Measurements from ENCODE around the gene ENDOD1. TPM values are rescaled to one million over a fixed set of nuclear protein-coding genes. Genes with fewer than 3 reads are reported as not detected.

Gene ENDOD1
- total RNA-seq, 1 experiment from 2014 or later = 0.87 TPM

GRCh38 chr11:95057959-95058358 lies 31.7 kb upstream of the ENDOD1 start:
- no peak overlapping the region for H2AFZ ChIP-seq (ENCODE audit: low read length)
- no peak overlapping the region for H3K4ac ChIP-seq (ENCODE audit: low read depth, low read length)
- H4K5ac ChIP-seq (ENCODE audit: insufficient read length, low read depth, low read length) = no peak overlapping the region
- no peak overlapping the region for H2BK15ac ChIP-seq (ENCODE audit: low read depth, low read length)
- no peaks in the 10 kb centered on the region for H3K23me2 ChIP-seq (ENCODE audit: insufficient read length, low read depth, low read length, poor library complexity, severe bottlenecking)
- WGBS (ENCODE audit: extremely low coverage, insufficient read length, low lambda C conversion rate) = no CpG with 5 or more reads among the region's 8 CpGs
- Mint-ChIP-seq H3K4me1 (no peaks in the 10 kb centered on the region), H3K4me3 (no peak overlapping the region), H3K36me3 (ENCODE audit: insufficient read depth in 1 of 3, low read depth in 3 of 3) (no peaks in the 10 kb centered on the region), H3K27ac (no peak overlapping the region), H3K27me3 (ENCODE audit: low read depth) (peaks cover 62% of the 10 kb centered on the region), H3K9me3 (no peaks in the 10 kb centered on the region)
- H2BK5ac ChIP-seq (ENCODE audit: insufficient read length, low read length) = no peak overlapping the region
- no peak overlapping the region for H2BK20ac ChIP-seq (ENCODE audit: low read depth, low read length, poor library complexity, severe bottlenecking)
- no peak overlapping the region for H4K91ac ChIP-seq (ENCODE audit: insufficient read length, low read depth, low read length)
- no peak overlapping the region for H2BK120ac ChIP-seq (ENCODE audit: low read depth, low read length, poor library complexity, severe bottlenecking)
- no peak overlapping the region for H3K4me2 ChIP-seq (ENCODE audit: insufficient read depth, insufficient read length, low read length)
- no peaks in the 10 kb centered on the region for H3K9me3 ChIP-seq (ENCODE audit: control insufficient read depth, low read depth, low read length)
- DNase-seq = no peak
- H3K4me1 ChIP-seq (ENCODE audit: insufficient read depth, low read length) = no peaks in the 10 kb centered on the region
- no peak overlapping the region for H2AK5ac ChIP-seq (ENCODE audit: insufficient read length, low read length)
- no peak overlapping the region for H3K56ac ChIP-seq (ENCODE audit: insufficient read length, low read depth, low read length)
- TF ChIP-seq CTCF (conservative IDR thresholded peaks at IDR 0.05) = no peak
- H3K23ac ChIP-seq (ENCODE audit: insufficient read length, low read depth, low read length) = no peak overlapping the region
- no peak overlapping the region for H4K8ac ChIP-seq (replicated peaks; ENCODE audit: insufficient read length, low read depth, low read length)
- H2BK12ac ChIP-seq (ENCODE audit: insufficient read length, low read depth, low read length) = no peak overlapping the region
- no peaks in the 10 kb centered on the region for H3K27me3 ChIP-seq (ENCODE audit: insufficient read depth, low read length)
- no peak overlapping the region for H3K18ac ChIP-seq (ENCODE audit: insufficient read length, low read depth, low read length)
- no peaks in the 10 kb centered on the region for H3K79me2 ChIP-seq (ENCODE audit: insufficient read depth, low read length)
- no peaks in the 10 kb centered on the region for H4K20me1 ChIP-seq (ENCODE audit: control insufficient read depth, insufficient read depth, insufficient read length)
- no peak overlapping the region for H3T11ph ChIP-seq (ENCODE audit: low read length)
- no peak overlapping the region for H3K9ac ChIP-seq (ENCODE audit: extremely low read depth, insufficient read length, low read length)
- no peak overlapping the region for H3K14ac ChIP-seq (ENCODE audit: insufficient read depth, low read length)
- H3K79me1 ChIP-seq (ENCODE audit: insufficient read depth, low read depth, low read length, poor library complexity, severe bottlenecking) = no peaks in the 10 kb centered on the region
- no peak overlapping the region for H3K27ac ChIP-seq (ENCODE audit: insufficient read length, low read depth, low read length)

Data from H9 (cell line).